Suprapubic skin (tissue), 4 donors: Measurements from ENCODE around the gene CMTM3. TPM values are rescaled to one million over a fixed set of nuclear protein-coding genes. Genes with fewer than 3 reads are reported as not detected.

Experiments used
- DNase-seq, 2 donors: peaks; one replicate each; pipeline ENCODE4 v3.0.0-alpha.2; 2019; ENCODE audit warnings: low spot score in 2 of 2
- H3K27ac ChIP-seq: fragments of 200-600 bp; sonication (generic); one replicate; pipeline ENCODE4 v1.5.1; 2019
- H3K27me3 ChIP-seq: fragments of 200-600 bp; sonication (generic); one replicate; pipeline ENCODE4 v1.5.1; 2019
- H3K36me3 ChIP-seq: fragments of 200-600 bp; sonication (generic); one replicate; pipeline ENCODE4 v1.5.1; 2019
- H3K4me1 ChIP-seq: fragments of 200-600 bp; sonication (generic); one replicate; pipeline ENCODE4 v1.5.1; 2019
- H3K4me3 ChIP-seq: fragments of 200-600 bp; sonication (generic); one replicate; pipeline ENCODE4 v1.5.1; 2019; ENCODE audit warnings: mild to moderate bottlenecking
- H3K9me3 ChIP-seq: fragments of 200-600 bp; sonication (generic); one replicate; pipeline ENCODE4 v1.5.1; 2019
- EP300 ChIP-seq: sonication (generic); formaldehyde crosslinking; IDR thresholded peaks from one replicate; pipeline ENCODE4 v1.6.1; 2017; ENCODE audit warnings: antibody characterized with exemption
- POLR2A ChIP-seq, 2 donors: fragments of 450-650 bp; IDR thresholded peaks; one replicate each; pipeline ENCODE4 v1.6.1; 2017; ENCODE audit warnings: antibody characterized with exemption in 2 of 2, mild to moderate bottlenecking in 2 of 2, moderate library complexity in 2 of 2
- POLR2AphosphoS5 ChIP-seq, 3 donors: sonication (generic); formaldehyde crosslinking; IDR thresholded peaks; one replicate each; pipeline ENCODE4 v1.6.1; 2017; ENCODE audit warnings: antibody characterized with exemption in 3 of 3
- WGBS: methylation state at CpG from one replicate; pipeline ENCODE4 v1.1.5; 2018; 5-methylcytosine and 5-hydroxymethylcytosine counted together
- total RNA-seq, 4 donors: library from RNA; depleted of rRNA; stranded (reverse); fragments of >200 nt; gene quantifications; one replicate each; pipeline ENCODE4 v1.1.0, GENCODE V29; 2016
- TF ChIP-seq, protein P1 (sequence below), 2 donors: fragments of 200-600 bp in 1 of 2; fragments of 450-650 bp in 1 of 2; sonication (generic) in 1 of 2; IDR thresholded peaks; one replicate each; pipeline ENCODE4 v1.5.1; 2016 to 2019; ENCODE audit warnings: antibody characterized with exemption in 2 of 2, mild to moderate bottlenecking in 1 of 2, moderate library complexity in 1 of 2

Gene CMTM3
- total RNA-seq, 4 donors from 2014 or later: 6.5 to 15.5 (median 9.2) TPM

- H3K27ac ChIP-seq: no peak overlapping the region
- H3K4me1 ChIP-seq: no peaks in the 10 kb centered on the region
- no peaks in the 10 kb centered on the region for H3K36me3 ChIP-seq
- DNase-seq: no peak
- TF ChIP-seq, protein P1, sequence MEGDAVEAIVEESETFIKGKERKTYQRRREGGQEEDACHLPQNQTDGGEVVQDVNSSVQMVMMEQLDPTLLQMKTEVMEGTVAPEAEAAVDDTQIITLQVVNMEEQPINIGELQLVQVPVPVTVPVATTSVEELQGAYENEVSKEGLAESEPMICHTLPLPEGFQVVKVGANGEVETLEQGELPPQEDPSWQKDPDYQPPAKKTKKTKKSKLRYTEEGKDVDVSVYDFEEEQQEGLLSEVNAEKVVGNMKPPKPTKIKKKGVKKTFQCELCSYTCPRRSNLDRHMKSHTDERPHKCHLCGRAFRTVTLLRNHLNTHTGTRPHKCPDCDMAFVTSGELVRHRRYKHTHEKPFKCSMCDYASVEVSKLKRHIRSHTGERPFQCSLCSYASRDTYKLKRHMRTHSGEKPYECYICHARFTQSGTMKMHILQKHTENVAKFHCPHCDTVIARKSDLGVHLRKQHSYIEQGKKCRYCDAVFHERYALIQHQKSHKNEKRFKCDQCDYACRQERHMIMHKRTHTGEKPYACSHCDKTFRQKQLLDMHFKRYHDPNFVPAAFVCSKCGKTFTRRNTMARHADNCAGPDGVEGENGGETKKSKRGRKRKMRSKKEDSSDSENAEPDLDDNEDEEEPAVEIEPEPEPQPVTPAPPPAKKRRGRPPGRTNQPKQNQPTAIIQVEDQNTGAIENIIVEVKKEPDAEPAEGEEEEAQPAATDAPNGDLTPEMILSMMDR (IDR thresholded peaks at IDR 0.05): no peak
- no peak for TF ChIP-seq POLR2AphosphoS5 (IDR thresholded peaks at IDR 0.05)
- no peak for TF ChIP-seq EP300
- no peak for TF ChIP-seq POLR2A (IDR thresholded peaks at IDR 0.05)
- no peaks in the 10 kb centered on the region for H3K27me3 ChIP-seq
- H3K4me3 ChIP-seq: no peak overlapping the region
- no peaks in the 10 kb centered on the region for H3K9me3 ChIP-seq
- 74% methylated on average over 3 of the region's 3 CpGs for WGBS
Measured at GRCh38 chr16:66598111-66598510, 6.4 kb upstream of the CMTM3 start.

- H3K9me3 ChIP-seq: no peaks in the 10 kb centered on the region
- H3K27me3 ChIP-seq: no peaks in the 10 kb centered on the region
- WGBS: 85% methylated on average over 4 of the region's 4 CpGs
- no peak for DNase-seq
- no peaks in the 10 kb centered on the region for H3K36me3 ChIP-seq
- H3K4me1 ChIP-seq: no peaks in the 10 kb centered on the region
- no peak overlapping the region for H3K27ac ChIP-seq
- TF ChIP-seq POLR2A (IDR thresholded peaks at IDR 0.05) (no peak), POLR2AphosphoS5 (IDR thresholded peaks at IDR 0.05) (no peak), EP300 (no peak)
- TF ChIP-seq, protein P1 (IDR thresholded peaks at IDR 0.05): no peak
- no peak overlapping the region for H3K4me3 ChIP-seq
Measured at GRCh38 chr16:66599726-66600125, 4.8 kb upstream of the CMTM3 start.

- no peaks in the 10 kb centered on the region for H3K9me3 ChIP-seq
- no peaks in the 10 kb centered on the region for H3K27me3 ChIP-seq
- no peak for DNase-seq
- H3K36me3 ChIP-seq: no peaks in the 10 kb centered on the region
- no peak overlapping the region for H3K4me3 ChIP-seq
- WGBS: 95% methylated on average over 1 of the region's 1 CpG
- H3K4me1 ChIP-seq: peaks cover 4% of the 10 kb centered on the region
- TF ChIP-seq, protein P1 (IDR thresholded peaks at IDR 0.05): no peak
- no peak for TF ChIP-seq POLR2AphosphoS5 (IDR thresholded peaks at IDR 0.05)
- TF ChIP-seq POLR2A (IDR thresholded peaks at IDR 0.05): no peak
- no peak for TF ChIP-seq EP300
- H3K27ac ChIP-seq: no peak overlapping the region
Measured at GRCh38 chr16:66600477-66600876, 4.0 kb upstream of the CMTM3 start.

- no peaks in the 10 kb centered on the region for H3K36me3 ChIP-seq
- no peak for DNase-seq
- TF ChIP-seq EP300: no peak
- no peak for TF ChIP-seq POLR2AphosphoS5 (IDR thresholded peaks at IDR 0.05)
- TF ChIP-seq, protein P1 (IDR thresholded peaks at IDR 0.05): no peak
- no peak for TF ChIP-seq POLR2A (IDR thresholded peaks at IDR 0.05)
- H3K27me3 ChIP-seq: no peaks in the 10 kb centered on the region
- WGBS: no CpG with 5 or more reads among the region's 5 CpGs
- no peaks in the 10 kb centered on the region for H3K9me3 ChIP-seq
- H3K27ac ChIP-seq: no peak overlapping the region
- H3K4me1 ChIP-seq: peaks cover 14% of the 10 kb centered on the region
- no peak overlapping the region for H3K4me3 ChIP-seq
Measured at GRCh38 chr16:66601471-66601870, 3.0 kb upstream of the CMTM3 start.

DNA sequence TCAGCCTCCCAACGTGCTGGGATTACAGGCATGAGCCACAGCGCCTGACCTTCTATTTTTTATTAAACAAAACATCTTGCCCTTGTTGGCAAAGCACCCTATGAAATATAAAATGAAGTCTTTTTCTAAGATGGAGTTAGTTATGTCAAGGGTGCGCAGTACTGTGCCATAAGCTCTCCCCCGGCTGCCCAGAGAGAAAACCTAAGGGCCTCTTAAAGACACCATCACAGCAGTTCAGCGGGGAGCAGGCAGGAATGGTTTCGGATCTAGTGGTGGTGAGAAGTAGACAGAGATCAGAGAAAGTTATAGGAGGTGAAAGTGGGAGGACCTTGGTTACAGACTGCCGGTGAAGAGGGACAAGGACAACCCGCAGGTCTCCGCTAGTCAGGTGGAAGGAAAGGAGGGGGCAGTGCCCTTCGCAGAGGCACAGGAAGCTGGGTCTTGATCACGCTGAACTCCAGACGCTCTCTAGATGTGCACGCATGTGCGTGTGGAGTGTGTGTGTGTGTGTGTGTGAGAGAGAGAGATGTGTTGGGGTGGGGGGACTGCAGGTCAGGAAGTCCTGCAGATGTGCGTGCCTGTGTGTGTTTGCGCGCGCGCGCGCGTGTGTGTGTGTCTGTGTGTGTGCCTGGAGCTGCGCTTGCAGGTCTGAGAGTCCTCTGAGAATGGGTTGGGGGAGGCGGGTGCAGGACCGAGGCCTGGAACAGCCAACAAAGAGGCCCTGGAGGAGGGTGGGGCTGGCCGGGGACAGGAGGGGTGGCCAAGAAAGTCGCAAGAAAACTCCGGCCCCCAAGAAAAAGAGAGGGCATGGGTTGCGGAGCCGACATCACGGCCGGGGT lies 748 bp upstream of the CMTM3 start:
- peaks cover 29% of the 10 kb centered on the region for H3K4me1 ChIP-seq
- H3K36me3 ChIP-seq: no peaks in the 10 kb centered on the region
- no peaks in the 10 kb centered on the region for H3K27me3 ChIP-seq
- DNase-seq: peak in 1 of 2 donors; percentile 80
- WGBS: 13% methylated on average over 32 of the region's 32 CpGs
- H3K9me3 ChIP-seq: no peaks in the 10 kb centered on the region
- H3K27ac ChIP-seq: peak overlapping the region; percentile 81
- H3K4me3 ChIP-seq: peak overlapping the region; percentile 69
- TF ChIP-seq, protein P1 (IDR thresholded peaks at IDR 0.05): no peak
- TF ChIP-seq EP300: no peak
- no peak for TF ChIP-seq POLR2A (IDR thresholded peaks at IDR 0.05)
- no peak for TF ChIP-seq POLR2AphosphoS5 (IDR thresholded peaks at IDR 0.05)
